Epithelial cell of esophagus (primary cell): ENCODE measurements around the gene BCL11B.

Experiments used
- DNase-seq: peaks from one replicate; pipeline ENCODE4 v3.0.0; 2010; ENCODE audit warnings: low read depth
- H3K4me3 ChIP-seq: 2 replicates; pipeline ENCODE4 v1.5.1; 2011; ENCODE audit warnings: mild to moderate bottlenecking, low read length, control low read depth
- CTCF ChIP-seq: IDR thresholded peaks from 2 replicates; pipeline ENCODE4 v1.5.1; 2011; ENCODE audit warnings: low read depth, mild to moderate bottlenecking, low read length, control low read depth, inconsistent platforms; ENCODE audit not compliant: insufficient read depth; ENCODE audit errors: missing control alignments

Gene BCL11B

GRCh38 chr14:99181804-99182520, 90.0 kb downstream of the BCL11B start:
- no peak for TF ChIP-seq CTCF
- no peak for DNase-seq
- H3K4me3 ChIP-seq, result no peak overlapping the region

- H3K4me3 ChIP-seq, result no peak overlapping the region
- DNase-seq, result no peak
- no peak for TF ChIP-seq CTCF
These were observed 90.8 kb downstream of the BCL11B start for GRCh38 chr14:99181241-99181640.

- no peak for TF ChIP-seq CTCF
- no peak overlapping the region for H3K4me3 ChIP-seq
- no peak for DNase-seq
These were observed 92.1 kb downstream of the BCL11B start for GRCh38 chr14:99179946-99180345.

GRCh38 chr14:99179506-99179905, 92.5 kb downstream of the BCL11B start:
- no peak for DNase-seq
- TF ChIP-seq CTCF, result no peak
- H3K4me3 ChIP-seq, result no peak overlapping the region

- TF ChIP-seq CTCF, result no peak
- no peak overlapping the region for H3K4me3 ChIP-seq
- no peak for DNase-seq
These were observed 93.8 kb downstream of the BCL11B start for GRCh38 chr14:99177886-99178835.

- TF ChIP-seq CTCF, result no peak
- no peak for DNase-seq
These were observed 94.8 kb downstream of the BCL11B start for GRCh38 chr14:99177046-99177655.

More at GRCh38 chr14:99177046-99177655, 94.8 kb downstream of the BCL11B start:
- H3K4me3 ChIP-seq, result no peak overlapping the region
